Mammary epithelial cell (primary cell): ENCODE results near the gene GNPAT.

Experiments used
- EZH2 ChIP-seq: IDR thresholded peaks from 2 replicates; pipeline ENCODE4 v1.6.1; 2012; ENCODE audit warnings: low read length, inconsistent platforms, borderline replicate concordance
- TF ChIP-seq, protein P1 (sequence below), 2 donors: IDR thresholded peaks in 1 of 2; conservative IDR thresholded peaks in 1 of 2; 2 replicates each; pipeline ENCODE4 v1.5.1; 2011 to 2012; ENCODE audit warnings: inconsistent platforms in 2 of 2, low read length in 2 of 2, mild to moderate bottlenecking in 2 of 2, control low read depth in 1 of 2, low read depth in 1 of 2; ENCODE audit not compliant: insufficient read depth in 1 of 2; ENCODE audit errors: extremely low read depth in 1 of 2

GRCh38 chr1:231265379-231265778 lies 24.4 kb downstream of the GNPAT start:
- TF ChIP-seq, protein P1, sequence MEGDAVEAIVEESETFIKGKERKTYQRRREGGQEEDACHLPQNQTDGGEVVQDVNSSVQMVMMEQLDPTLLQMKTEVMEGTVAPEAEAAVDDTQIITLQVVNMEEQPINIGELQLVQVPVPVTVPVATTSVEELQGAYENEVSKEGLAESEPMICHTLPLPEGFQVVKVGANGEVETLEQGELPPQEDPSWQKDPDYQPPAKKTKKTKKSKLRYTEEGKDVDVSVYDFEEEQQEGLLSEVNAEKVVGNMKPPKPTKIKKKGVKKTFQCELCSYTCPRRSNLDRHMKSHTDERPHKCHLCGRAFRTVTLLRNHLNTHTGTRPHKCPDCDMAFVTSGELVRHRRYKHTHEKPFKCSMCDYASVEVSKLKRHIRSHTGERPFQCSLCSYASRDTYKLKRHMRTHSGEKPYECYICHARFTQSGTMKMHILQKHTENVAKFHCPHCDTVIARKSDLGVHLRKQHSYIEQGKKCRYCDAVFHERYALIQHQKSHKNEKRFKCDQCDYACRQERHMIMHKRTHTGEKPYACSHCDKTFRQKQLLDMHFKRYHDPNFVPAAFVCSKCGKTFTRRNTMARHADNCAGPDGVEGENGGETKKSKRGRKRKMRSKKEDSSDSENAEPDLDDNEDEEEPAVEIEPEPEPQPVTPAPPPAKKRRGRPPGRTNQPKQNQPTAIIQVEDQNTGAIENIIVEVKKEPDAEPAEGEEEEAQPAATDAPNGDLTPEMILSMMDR (conservative IDR thresholded peaks at IDR 0.05 in 1 of 2, IDR thresholded peaks at IDR 0.05 in 1 of 2; ENCODE audit: extremely low read depth in 1 of 2, insufficient read depth in 1 of 2, low read depth in 1 of 2, low read length in 2 of 2) = no peak
- no peak for TF ChIP-seq EZH2
